ENCODE data around the gene IMMP2L. TPM values are rescaled to one million over a fixed set of nuclear protein-coding genes. Genes with fewer than 3 reads are reported as not detected.

Gene IMMP2L
- polyA plus RNA-seq, 4 donors: 10.5 to 20.1 (median 14.1) TPM

DNA sequence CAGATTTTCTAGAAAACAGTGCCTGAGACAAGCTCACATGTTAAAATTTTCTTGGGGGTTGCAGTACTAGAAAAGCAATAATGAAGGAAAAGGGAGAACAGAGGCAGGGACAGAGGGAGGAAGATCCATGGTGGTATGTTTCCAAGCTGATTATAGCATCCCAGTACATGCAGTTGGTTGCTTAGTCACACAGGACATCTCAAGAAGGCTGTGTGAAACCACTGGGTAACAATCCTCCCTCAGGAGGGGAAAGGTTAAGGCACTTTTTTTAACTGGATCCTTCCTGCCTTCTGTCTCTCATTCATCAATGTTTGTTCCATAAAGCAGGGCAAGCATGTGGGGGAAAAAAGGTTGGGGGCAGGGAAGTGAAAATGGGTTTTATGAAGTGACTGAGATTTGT lies 6.1 kb upstream of the IMMP2L start:
- peaks cover 0 to 18% of the 10 kb centered on the region in 2 donors for H3K9me3 ChIP-seq (ENCODE audit: control insufficient read depth in 2 of 2, insufficient read depth in 1 of 2, low read depth in 1 of 2, low read length in 1 of 2)
- no peaks in the 10 kb centered on the region for H3K36me3 ChIP-seq (ENCODE audit: control insufficient read depth in 3 of 3, insufficient read depth in 2 of 3, low read depth in 1 of 3, low read length in 3 of 3)
- no peak overlapping the region for H3K4me3 ChIP-seq (ENCODE audit: low read depth in 1 of 3, low read length in 3 of 3)
- H3K27ac ChIP-seq (ENCODE audit: low read depth in 1 of 3, low read length in 2 of 3): no peak overlapping the region
- no peaks in the 10 kb centered on the region for H3K27me3 ChIP-seq (ENCODE audit: control insufficient read depth in 3 of 3, insufficient read depth in 3 of 3, low read length in 3 of 3)
- FAIRE-seq: no peak
- DNase-seq: no peak
- H3K4me1 ChIP-seq (ENCODE audit: control insufficient read depth in 3 of 3, insufficient read depth in 2 of 3, low read depth in 1 of 3, low read length in 2 of 3): no peaks in the 10 kb centered on the region

DNA sequence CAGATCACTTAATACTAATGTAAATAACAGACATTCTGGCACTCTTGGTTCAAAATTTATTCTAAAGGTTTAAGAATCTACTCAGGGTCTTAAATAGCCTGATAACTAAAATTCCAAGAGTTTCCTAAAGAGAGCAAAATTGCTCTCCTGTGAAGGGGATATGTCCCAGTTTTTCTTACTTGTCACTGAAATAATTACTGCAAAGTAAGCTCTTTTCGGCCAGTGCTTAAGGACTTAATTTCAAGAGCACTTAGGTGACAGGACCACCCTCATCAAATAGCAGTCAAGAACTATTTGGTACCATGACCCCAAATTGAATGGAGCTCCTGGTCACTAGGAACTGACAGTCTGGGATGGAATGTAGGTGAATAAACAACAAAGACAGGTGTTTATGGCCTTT lies 1.8 kb upstream of the IMMP2L start:
- WGBS, 3 donors: 0% methylated on average over 1 of the region's 1 CpG
- DNase-seq (no peak), FAIRE-seq (no peak)
- H3K4me1 ChIP-seq (ENCODE audit: control insufficient read depth in 3 of 3, insufficient read depth in 2 of 3, low read depth in 1 of 3, low read length in 2 of 3): peaks cover 0 to 6% (median 3%) of the 10 kb centered on the region in 3 donors
- no peaks in the 10 kb centered on the region for H3K27me3 ChIP-seq (ENCODE audit: control insufficient read depth in 3 of 3, insufficient read depth in 3 of 3, low read length in 3 of 3)
- no peaks in the 10 kb centered on the region for H3K9me3 ChIP-seq (ENCODE audit: control insufficient read depth in 2 of 2, insufficient read depth in 1 of 2, low read depth in 1 of 2, low read length in 1 of 2)
- no peak overlapping the region for H3K27ac ChIP-seq (ENCODE audit: low read depth in 1 of 3, low read length in 2 of 3)
- no peaks in the 10 kb centered on the region for H3K36me3 ChIP-seq (ENCODE audit: control insufficient read depth in 3 of 3, insufficient read depth in 2 of 3, low read depth in 1 of 3, low read length in 3 of 3)
- no peak overlapping the region for H3K4me3 ChIP-seq (ENCODE audit: low read depth in 1 of 3, low read length in 3 of 3)

- FAIRE-seq (no peak), DNase-seq (peak in 1 of 2 donors; percentile 17)
- Histone ChIP-seq H3K27me3 (ENCODE audit: control insufficient read depth in 3 of 3, insufficient read depth in 3 of 3, low read length in 3 of 3) (no peaks in the 10 kb centered on the region), H3K27ac (ENCODE audit: low read depth in 1 of 3, low read length in 2 of 3) (peak overlapping the region; percentile 20 to 83 (median 65)), H3K4me1 (ENCODE audit: control insufficient read depth in 3 of 3, insufficient read depth in 2 of 3, low read depth in 1 of 3, low read length in 2 of 3) (peaks cover 0 to 6% (median 3%) of the 10 kb centered on the region in 3 donors), H3K9me3 (ENCODE audit: control insufficient read depth in 2 of 2, insufficient read depth in 1 of 2, low read depth in 1 of 2, low read length in 1 of 2) (no peaks in the 10 kb centered on the region), H3K36me3 (ENCODE audit: control insufficient read depth in 3 of 3, insufficient read depth in 2 of 3, low read depth in 1 of 3, low read length in 3 of 3) (peaks cover 0 to 6% (median 4%) of the 10 kb centered on the region in 3 donors), H3K4me3 (ENCODE audit: low read depth in 1 of 3, low read length in 3 of 3) (peak overlapping the region; percentile 62 to 82 (median 77))
- 4 to 17% (median 8%) methylated on average over 7 of the region's 7 CpGs for WGBS, 3 donors
Observed at GRCh38 chr7:111561654-111561903, 713 bp downstream of the IMMP2L start.

- Histone ChIP-seq H3K27ac (ENCODE audit: low read depth in 1 of 3, low read length in 2 of 3) (peak overlapping the region; percentile 20 to 83 (median 65)), H3K9me3 (ENCODE audit: control insufficient read depth in 2 of 2, insufficient read depth in 1 of 2, low read depth in 1 of 2, low read length in 1 of 2) (no peaks in the 10 kb centered on the region), H3K4me1 (ENCODE audit: control insufficient read depth in 3 of 3, insufficient read depth in 2 of 3, low read depth in 1 of 3, low read length in 2 of 3) (peaks cover 0 to 6% (median 3%) of the 10 kb centered on the region in 3 donors), H3K27me3 (ENCODE audit: control insufficient read depth in 3 of 3, insufficient read depth in 3 of 3, low read length in 3 of 3) (no peaks in the 10 kb centered on the region), H3K36me3 (ENCODE audit: control insufficient read depth in 3 of 3, insufficient read depth in 2 of 3, low read depth in 1 of 3, low read length in 3 of 3) (peaks cover 0 to 6% (median 4%) of the 10 kb centered on the region in 3 donors), H3K4me3 (ENCODE audit: low read depth in 1 of 3, low read length in 3 of 3) (peak overlapping the region; percentile 62 to 82 (median 77))
- FAIRE-seq (no peak), DNase-seq (peak; percentile 14 to 42)
- WGBS, 3 donors: 5 to 37% (median 23%) methylated on average over 4 of the region's 4 CpGs
Observed at GRCh38 chr7:111560773-111561653, 1.3 kb downstream of the IMMP2L start.

DNA sequence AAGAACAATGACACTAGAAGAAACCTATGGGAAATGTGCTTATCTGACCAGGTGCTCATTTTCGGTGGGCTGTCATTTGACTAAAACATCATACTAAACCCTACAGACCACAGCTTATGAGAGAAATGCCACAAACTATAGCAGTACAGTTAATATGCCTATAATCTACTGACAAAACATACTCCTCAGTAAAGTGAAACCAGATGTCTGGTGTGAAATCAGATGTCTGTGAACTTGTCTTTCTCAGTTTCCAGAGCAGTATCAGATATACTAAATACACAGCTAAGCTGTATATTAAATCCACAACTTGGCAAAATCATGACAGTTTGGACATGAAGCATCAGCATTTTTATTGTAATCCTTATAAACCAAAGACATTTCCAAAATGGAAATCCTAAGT lies 3.3 kb downstream of the IMMP2L start:
- no peak overlapping the region for H3K27ac ChIP-seq (ENCODE audit: low read depth in 1 of 3, low read length in 2 of 3)
- FAIRE-seq (no peak), DNase-seq (no peak)
- peaks cover 0 to 6% (median 6%) of the 10 kb centered on the region in 3 donors for H3K36me3 ChIP-seq (ENCODE audit: control insufficient read depth in 3 of 3, insufficient read depth in 2 of 3, low read depth in 1 of 3, low read length in 3 of 3)
- H3K27me3 ChIP-seq (ENCODE audit: control insufficient read depth in 3 of 3, insufficient read depth in 3 of 3, low read length in 3 of 3): no peaks in the 10 kb centered on the region
- peaks cover 0 to 6% (median 3%) of the 10 kb centered on the region in 3 donors for H3K4me1 ChIP-seq (ENCODE audit: control insufficient read depth in 3 of 3, insufficient read depth in 2 of 3, low read depth in 1 of 3, low read length in 2 of 3)
- no peaks in the 10 kb centered on the region for H3K9me3 ChIP-seq (ENCODE audit: control insufficient read depth in 2 of 2, insufficient read depth in 1 of 2, low read depth in 1 of 2, low read length in 1 of 2)
- H3K4me3 ChIP-seq (ENCODE audit: low read depth in 1 of 3, low read length in 3 of 3): no peak overlapping the region
- 60 to 85% (median 64%) methylated on average over 1 of the region's 1 CpG for WGBS, 3 donors

DNA sequence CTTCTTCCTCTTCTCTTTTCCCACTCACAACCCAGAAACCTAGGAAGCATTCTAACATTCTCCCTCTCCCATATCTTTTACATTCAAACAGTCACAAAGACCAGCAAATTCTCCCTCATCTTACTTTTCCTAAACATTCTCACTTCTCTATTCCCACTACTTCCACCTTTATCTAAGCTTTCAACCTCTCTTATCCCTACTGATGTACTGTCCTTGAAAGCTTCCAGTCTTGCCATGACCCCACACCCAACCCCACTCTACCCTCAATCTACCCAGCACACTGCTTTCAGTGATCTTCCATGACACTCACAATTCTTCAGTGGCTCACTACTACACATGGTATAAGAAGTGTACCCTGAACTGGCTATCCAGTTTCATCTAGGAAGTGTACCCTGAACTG lies 5.3 kb downstream of the IMMP2L start:
- no peak overlapping the region for H3K27ac ChIP-seq (ENCODE audit: low read depth in 1 of 3, low read length in 2 of 3)
- peaks cover 0 to 6% (median 3%) of the 10 kb centered on the region in 3 donors for H3K4me1 ChIP-seq (ENCODE audit: control insufficient read depth in 3 of 3, insufficient read depth in 2 of 3, low read depth in 1 of 3, low read length in 2 of 3)
- H3K36me3 ChIP-seq (ENCODE audit: control insufficient read depth in 3 of 3, insufficient read depth in 2 of 3, low read depth in 1 of 3, low read length in 3 of 3): peaks cover 0 to 7% (median 6%) of the 10 kb centered on the region in 3 donors
- FAIRE-seq (no peak), DNase-seq (no peak)
- H3K27me3 ChIP-seq (ENCODE audit: control insufficient read depth in 3 of 3, insufficient read depth in 3 of 3, low read length in 3 of 3): no peaks in the 10 kb centered on the region
- H3K4me3 ChIP-seq (ENCODE audit: low read depth in 1 of 3, low read length in 3 of 3): no peak overlapping the region
- H3K9me3 ChIP-seq (ENCODE audit: control insufficient read depth in 2 of 2, insufficient read depth in 1 of 2, low read depth in 1 of 2, low read length in 1 of 2): no peaks in the 10 kb centered on the region

DNA sequence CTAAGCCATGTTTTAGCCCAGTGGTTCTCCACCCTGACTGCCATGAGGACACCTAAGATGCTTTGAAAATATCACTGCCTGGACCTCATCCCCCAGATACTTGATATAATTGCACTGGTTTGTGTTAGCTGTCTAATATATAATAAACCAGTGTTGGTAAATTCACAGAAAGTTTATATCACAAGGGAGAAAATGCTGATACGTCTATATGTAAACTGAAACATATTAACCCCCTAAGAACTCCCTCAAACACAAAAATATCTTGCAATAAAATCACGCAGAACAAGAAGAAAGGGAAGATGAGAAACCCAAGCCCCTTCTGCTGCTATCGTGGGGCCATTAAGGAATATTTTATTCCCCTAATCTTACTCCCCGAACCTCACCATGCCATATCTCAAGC lies 8.2 kb downstream of the IMMP2L start:
- Histone ChIP-seq H3K9me3 (ENCODE audit: control insufficient read depth in 2 of 2, insufficient read depth in 1 of 2, low read depth in 1 of 2, low read length in 1 of 2) (no peaks in the 10 kb centered on the region), H3K27me3 (ENCODE audit: control insufficient read depth in 3 of 3, insufficient read depth in 3 of 3, low read length in 3 of 3) (no peaks in the 10 kb centered on the region), H3K27ac (ENCODE audit: low read depth in 1 of 3, low read length in 2 of 3) (no peak overlapping the region), H3K4me3 (ENCODE audit: low read depth in 1 of 3, low read length in 3 of 3) (no peak overlapping the region), H3K4me1 (ENCODE audit: control insufficient read depth in 3 of 3, insufficient read depth in 2 of 3, low read depth in 1 of 3, low read length in 2 of 3) (no peaks in the 10 kb centered on the region), H3K36me3 (ENCODE audit: control insufficient read depth in 3 of 3, insufficient read depth in 2 of 3, low read depth in 1 of 3, low read length in 3 of 3) (peaks cover 0 to 9% (median 6%) of the 10 kb centered on the region in 3 donors)
- FAIRE-seq: no peak
- DNase-seq: no peak
- 47 to 71% (median 48%) methylated on average over 4 of the region's 4 CpGs for WGBS, 3 donors

DNA sequence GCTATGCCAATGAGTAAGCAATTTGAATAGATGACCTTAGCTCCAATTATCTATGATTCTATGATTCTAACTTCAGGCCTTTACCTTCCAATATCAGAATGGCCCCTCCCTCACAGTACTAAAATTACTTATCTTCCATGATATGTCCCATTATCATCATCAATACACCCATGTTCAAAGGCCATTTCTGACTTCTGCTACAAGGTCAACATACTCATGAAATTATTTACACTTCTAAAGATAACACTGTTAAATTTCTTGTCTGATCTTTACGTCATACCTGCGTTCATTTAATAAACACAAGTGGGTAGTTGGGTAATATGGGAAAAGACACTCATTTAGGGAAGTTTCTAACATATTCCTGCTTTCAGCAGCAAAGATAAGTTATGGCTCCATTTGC lies 21.2 kb downstream of the IMMP2L start:
- no peaks in the 10 kb centered on the region for H3K27me3 ChIP-seq (ENCODE audit: control insufficient read depth in 3 of 3, insufficient read depth in 3 of 3, low read length in 3 of 3)
- no peak overlapping the region for H3K27ac ChIP-seq (ENCODE audit: low read depth in 1 of 3, low read length in 2 of 3)
- H3K4me1 ChIP-seq (ENCODE audit: control insufficient read depth in 3 of 3, insufficient read depth in 2 of 3, low read depth in 1 of 3, low read length in 2 of 3): no peaks in the 10 kb centered on the region
- WGBS, 3 donors: 22 to 66% (median 45%) methylated on average over 2 of the region's 2 CpGs
- H3K4me3 ChIP-seq (ENCODE audit: low read depth in 1 of 3, low read length in 3 of 3): no peak overlapping the region
- peak; percentile 64 for FAIRE-seq
- H3K9me3 ChIP-seq (ENCODE audit: control insufficient read depth in 2 of 2, insufficient read depth in 1 of 2, low read depth in 1 of 2, low read length in 1 of 2): no peaks in the 10 kb centered on the region
- DNase-seq: peak in 1 of 2 donors; percentile 92
- H3K36me3 ChIP-seq (ENCODE audit: control insufficient read depth in 3 of 3, insufficient read depth in 2 of 3, low read depth in 1 of 3, low read length in 3 of 3): no peaks in the 10 kb centered on the region

Measured in small intestine (tissue), 7 donors.